Brain microvascular endothelial cell (primary cell): ENCODE data around the gene TWIST2.

Source experiments
- DNase-seq: peaks from one replicate; pipeline ENCODE4 v3.0.0-alpha.2; 2020
- H3K27ac ChIP-seq: fragments of 250-450 bp; sonication (Bioruptor Pico); 2 replicates; pipeline ENCODE4 v1.5.1; 2020; ENCODE audit warnings: mild to moderate bottlenecking, moderate library complexity
- H3K27me3 ChIP-seq: fragments of 250-450 bp; sonication (Bioruptor Pico); replicated peaks from 2 replicates; pipeline ENCODE4 v1.5.1; 2020; ENCODE audit warnings: mild to moderate bottlenecking
- H3K36me3 ChIP-seq: fragments of 250-450 bp; sonication (Bioruptor Pico); replicated peaks from 2 replicates; pipeline ENCODE4 v1.5.1; 2020; ENCODE audit warnings: mild to moderate bottlenecking
- H3K4me3 ChIP-seq: 2 replicates; pipeline ENCODE4 v1.5.1; 2011; ENCODE audit warnings: low read depth, mild to moderate bottlenecking, control low read depth, low read length, moderate library complexity
- CTCF ChIP-seq: IDR thresholded peaks from 2 replicates; pipeline ENCODE4 v1.5.1; 2011; ENCODE audit warnings: low read depth, mild to moderate bottlenecking, moderate library complexity, low read length, control low read depth, inconsistent platforms; ENCODE audit errors: missing control alignments
- in situ Hi-C: cut with HindIII; loops from 2 replicates; pipeline ENCODE4 v1.10.0; 2017; ENCODE audit warnings: low sequenced_read_pairs, low pct_ligation_motif_present

TWIST2 gene

GRCh38 chr2:238846628-238847418, 1.1 kb upstream of the TWIST2 start:
- no peak for DNase-seq
- TF ChIP-seq CTCF, result no peak
- H3K27me3 ChIP-seq, result peaks cover 6% of the 10 kb centered on the region
- peak overlapping the region; percentile 87 for H3K4me3 ChIP-seq
- in situ Hi-C loops, result no loop called here
- H3K36me3 ChIP-seq, result no peaks in the 10 kb centered on the region
- no peak overlapping the region for H3K27ac ChIP-seq

- no peak for TF ChIP-seq CTCF
- Histone ChIP-seq H3K36me3 (no peaks in the 10 kb centered on the region), H3K27ac (peak overlapping the region; percentile 28), H3K4me3 (peak overlapping the region; percentile 87), H3K27me3 (peaks cover 6% of the 10 kb centered on the region)
- in situ Hi-C loops, result no loop called here
- no peak for DNase-seq
These were observed 475 bp upstream of the TWIST2 start for GRCh38 chr2:238847419-238847801.

GRCh38 chr2:238848691-238848975, 748 bp downstream of the TWIST2 start:
- DNase-seq, result no peak
- Histone ChIP-seq H3K27ac (no peak overlapping the region), H3K4me3 (peak overlapping the region; percentile 87), H3K27me3 (peaks cover 6% of the 10 kb centered on the region), H3K36me3 (no peaks in the 10 kb centered on the region)
- in situ Hi-C loops, result no loop called here
- TF ChIP-seq CTCF, result no peak

- no peak overlapping the region for H3K27ac ChIP-seq
- peak; percentile 7 for DNase-seq
- in situ Hi-C loops, result no loop called here
- H3K36me3 ChIP-seq, result no peaks in the 10 kb centered on the region
- H3K27me3 ChIP-seq, result peaks cover 6% of the 10 kb centered on the region
- no peak for TF ChIP-seq CTCF
- H3K4me3 ChIP-seq, result peak overlapping the region; percentile 87
These were observed 1.3 kb downstream of the TWIST2 start for GRCh38 chr2:238848976-238849853.

GRCh38 chr2:238850091-238850490, 2.2 kb downstream of the TWIST2 start:
- DNase-seq, result no peak
- TF ChIP-seq CTCF, result no peak
- in situ Hi-C loops, result no loop called here
- H3K4me3 ChIP-seq, result peak overlapping the region; percentile 87
- H3K27me3 ChIP-seq, result peaks cover 6% of the 10 kb centered on the region
- no peak overlapping the region for H3K27ac ChIP-seq
- H3K36me3 ChIP-seq, result no peaks in the 10 kb centered on the region
